Measurements from ENCODE around the gene MOB1B. TPM values are rescaled to one million over a fixed set of nuclear protein-coding genes. Genes with fewer than 3 reads are reported as not detected.
"Not testable (repeated sequence)": the region's sequence is repeated elsewhere in the genome, so short reads cannot be mapped to it uniquely, and the experiment has no call there.

The MOB1B gene
- total RNA-seq, 4 donors from 2014 or later: 8.6 to 14.6 (median 12.2) TPM

DNA sequence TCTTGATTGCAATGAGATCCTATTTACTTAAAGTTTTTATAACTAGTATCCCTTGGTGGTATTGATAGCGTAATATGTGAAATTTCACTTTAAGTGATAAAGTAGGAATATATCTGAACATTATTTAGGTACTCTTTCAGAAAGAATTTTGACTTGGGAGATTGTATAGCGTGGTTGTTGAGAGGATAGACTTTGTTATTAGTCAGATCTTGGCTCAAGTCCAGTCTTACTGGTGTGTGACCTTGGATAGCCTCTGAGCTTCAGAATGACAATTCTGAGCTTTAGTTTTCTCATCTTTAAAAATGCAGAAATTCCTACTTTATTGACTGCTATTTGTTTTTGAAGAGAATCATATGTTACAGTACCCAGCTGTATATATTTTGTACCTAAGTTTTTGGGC lies 123.9 kb downstream of the MOB1B start:
- no peak for DNase-seq (ENCODE audit: low spot score in 2 of 2)
- WGBS, 2 donors: 53 to 61% methylated on average over 2 of the region's 2 CpGs
- no peak overlapping the region for H3K4me3 ChIP-seq (ENCODE audit: low read depth, poor library complexity, severe bottlenecking)
- intact Hi-C loops (cut with DNase I; ENCODE audit: low total_unique reads): no loop called here
- no peak for TF ChIP-seq POLR2A (IDR thresholded peaks at IDR 0.05)
- TF ChIP-seq, protein P1, sequence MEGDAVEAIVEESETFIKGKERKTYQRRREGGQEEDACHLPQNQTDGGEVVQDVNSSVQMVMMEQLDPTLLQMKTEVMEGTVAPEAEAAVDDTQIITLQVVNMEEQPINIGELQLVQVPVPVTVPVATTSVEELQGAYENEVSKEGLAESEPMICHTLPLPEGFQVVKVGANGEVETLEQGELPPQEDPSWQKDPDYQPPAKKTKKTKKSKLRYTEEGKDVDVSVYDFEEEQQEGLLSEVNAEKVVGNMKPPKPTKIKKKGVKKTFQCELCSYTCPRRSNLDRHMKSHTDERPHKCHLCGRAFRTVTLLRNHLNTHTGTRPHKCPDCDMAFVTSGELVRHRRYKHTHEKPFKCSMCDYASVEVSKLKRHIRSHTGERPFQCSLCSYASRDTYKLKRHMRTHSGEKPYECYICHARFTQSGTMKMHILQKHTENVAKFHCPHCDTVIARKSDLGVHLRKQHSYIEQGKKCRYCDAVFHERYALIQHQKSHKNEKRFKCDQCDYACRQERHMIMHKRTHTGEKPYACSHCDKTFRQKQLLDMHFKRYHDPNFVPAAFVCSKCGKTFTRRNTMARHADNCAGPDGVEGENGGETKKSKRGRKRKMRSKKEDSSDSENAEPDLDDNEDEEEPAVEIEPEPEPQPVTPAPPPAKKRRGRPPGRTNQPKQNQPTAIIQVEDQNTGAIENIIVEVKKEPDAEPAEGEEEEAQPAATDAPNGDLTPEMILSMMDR (IDR thresholded peaks at IDR 0.05): no peak

DNA sequence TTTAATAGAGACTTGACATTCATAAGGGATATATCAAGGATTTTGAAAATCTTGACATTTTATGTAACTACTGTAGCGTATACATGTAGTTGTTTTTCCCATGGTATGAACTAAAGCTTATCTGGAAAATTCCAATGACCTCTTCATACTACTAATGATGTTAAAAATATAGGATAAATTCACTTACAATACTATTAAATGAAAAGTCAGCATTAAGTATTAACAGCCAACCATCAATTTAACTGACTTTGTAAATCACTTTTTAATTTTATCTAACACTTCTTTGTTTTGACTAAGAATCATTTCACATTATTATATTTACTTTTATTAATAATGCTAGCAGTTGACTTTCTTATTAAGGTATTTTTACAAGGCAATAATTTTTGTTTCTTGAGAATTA lies 125.4 kb downstream of the MOB1B start:
- no peak overlapping the region for H3K4me3 ChIP-seq (ENCODE audit: low read depth, poor library complexity, severe bottlenecking)
- WGBS, 2 donors: 98% methylated on average over 1 of the region's 1 CpG
- intact Hi-C loops (cut with DNase I; ENCODE audit: low total_unique reads): no loop called here
- no peak for TF ChIP-seq POLR2A (IDR thresholded peaks at IDR 0.05)
- TF ChIP-seq, protein P1 (IDR thresholded peaks at IDR 0.05): no peak
- DNase-seq (ENCODE audit: low spot score in 2 of 2): no peak

DNA sequence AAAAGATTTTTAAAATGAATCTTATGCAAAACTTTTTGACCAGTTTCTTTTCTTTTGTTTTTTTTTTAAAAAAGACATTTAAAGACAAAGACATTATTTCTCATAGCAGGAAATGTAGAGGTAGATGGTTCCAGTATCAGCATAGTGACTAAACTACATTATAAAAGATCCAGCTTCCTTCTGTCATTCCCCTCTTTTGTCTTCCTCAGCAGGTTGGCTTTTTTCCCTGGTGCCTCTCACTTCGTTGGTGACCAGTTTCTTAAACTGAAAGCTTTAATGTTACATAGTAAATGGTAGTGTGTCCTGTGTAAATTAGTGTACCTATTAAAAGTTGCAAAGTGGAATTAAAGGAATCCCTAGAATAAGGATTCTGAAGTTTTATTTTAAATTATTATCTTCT lies 127.3 kb downstream of the MOB1B start:
- DNase-seq (ENCODE audit: low spot score in 2 of 2): no peak
- 58 to 62% methylated on average over 1 of the region's 1 CpG for WGBS, 2 donors
- no peak for TF ChIP-seq POLR2A (IDR thresholded peaks at IDR 0.05)
- TF ChIP-seq, protein P1 (IDR thresholded peaks at IDR 0.05): no peak
- intact Hi-C loops (cut with DNase I; ENCODE audit: low total_unique reads): no loop called here
- no peak overlapping the region for H3K4me3 ChIP-seq (ENCODE audit: low read depth, poor library complexity, severe bottlenecking)

DNA sequence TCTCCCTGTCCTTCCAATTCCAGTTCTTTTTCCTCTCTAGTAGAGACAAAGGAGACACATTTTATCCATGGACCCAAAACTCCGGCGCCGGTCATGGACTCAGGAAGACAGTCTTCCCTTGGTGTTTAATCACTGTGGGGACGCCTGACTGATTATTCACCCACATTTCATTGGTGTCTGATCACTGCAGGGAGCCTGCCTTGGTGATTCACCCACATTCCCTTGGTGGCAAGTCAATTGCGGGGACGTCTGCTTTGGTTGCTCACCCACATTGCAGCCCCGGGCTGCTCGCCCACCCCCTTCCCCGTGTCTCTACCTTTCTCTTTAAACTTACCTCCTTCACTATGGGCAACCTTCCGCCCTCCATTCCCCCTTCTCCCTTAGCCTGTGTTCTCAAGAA lies 129.9 kb downstream of the MOB1B start:
- intact Hi-C loops (cut with DNase I; ENCODE audit: low total_unique reads); H3K4me3 ChIP-seq (ENCODE audit: low read depth, poor library complexity, severe bottlenecking); DNase-seq (ENCODE audit: low spot score in 2 of 2): not testable (repeated sequence)
- WGBS, 2 donors: 94 to 97% methylated on average over 9 of the region's 10 CpGs

Other genes starting within 250 kb of the MOB1B start
- 1 to 10 TPM; 1.7 to 5.9 (median 2.4) TPM for gene JCHAIN, start 235.9 kb upstream of the MOB1B start, total RNA-seq
- 10 to 100 TPM; 12.6 to 32.8 (median 17.6) TPM for gene UTP3, start 213.8 kb upstream of the MOB1B start, total RNA-seq
- 10 to 100 TPM; 54.2 to 88.9 (median 65.7) TPM for gene RUFY3, start 180.4 kb upstream of the MOB1B start, total RNA-seq
- gene GRSF1, start 62.5 kb upstream of the MOB1B start, total RNA-seq: 10 to 100 TPM; 38.6 to 56.9 (median 55.4) TPM
- gene DCK, start 91.3 kb downstream of the MOB1B start, total RNA-seq: 10 to 100 TPM; 21.1 to 30.4 (median 24.9) TPM